DMS 273 (cell line): ENCODE measurements around the gene LYRM4.
A peak's percentile ranks its signal among the peaks of the same experiment; 100 is the strongest.

ENCODE experiments used
- DNase-seq: peaks from one replicate; lab custom pipeline; 2025; ENCODE audit not compliant: unreplicated experiment; lab: John Stamatoyannopoulos, UW

LYRM4 gene

GRCh38 chr6:5260661-5261544 lies at the start of gene LYRM4, which contains the start of gene FARS2:
TSS of gene LYRM4 (minus strand) at chr6:5260950. CDS start at chr6:5260733, 217 bp downstream.
TSS of gene FARS2 (plus strand) at chr6:5261513.
- peak; percentile 95 for DNase-seq

GRCh38 chr6:5308066-5308465 lies 47.3 kb upstream of the LYRM4 start:
- DNase-seq: no peak

- no peak for DNase-seq
Observed at GRCh38 chr6:5307058-5307457, 46.3 kb upstream of the LYRM4 start.

- no peak for DNase-seq
Observed at GRCh38 chr6:5305968-5306626, 45.3 kb upstream of the LYRM4 start.

GRCh38 chr6:5303682-5304081 lies 42.9 kb upstream of the LYRM4 start:
- DNase-seq: peak; percentile 78

GRCh38 chr6:5302995-5303622 lies 42.4 kb upstream of the LYRM4 start:
- peak; percentile 85 for DNase-seq

- DNase-seq: peak; percentile 56
Observed at GRCh38 chr6:5302220-5302946, 41.6 kb upstream of the LYRM4 start.

GRCh38 chr6:5300206-5300764 lies 39.5 kb upstream of the LYRM4 start:
- no peak for DNase-seq

GRCh38 chr6:5295623-5296022 lies 34.9 kb upstream of the LYRM4 start:
- no peak for DNase-seq

GRCh38 chr6:5294392-5295211 lies 33.9 kb upstream of the LYRM4 start:
- no peak for DNase-seq

GRCh38 chr6:5293692-5294091 lies 32.9 kb upstream of the LYRM4 start:
- no peak for DNase-seq

GRCh38 chr6:5292154-5292553 lies 31.4 kb upstream of the LYRM4 start:
- no peak for DNase-seq

GRCh38 chr6:5290500-5290899 lies 29.8 kb upstream of the LYRM4 start:
- DNase-seq: no peak

- DNase-seq: no peak
Observed at GRCh38 chr6:5290097-5290496, 29.3 kb upstream of the LYRM4 start.

- DNase-seq: no peak
Observed at GRCh38 chr6:5287966-5288297, 27.2 kb upstream of the LYRM4 start.

GRCh38 chr6:5287205-5287965 lies 26.6 kb upstream of the LYRM4 start:
- DNase-seq: peak; percentile 24

GRCh38 chr6:5286780-5287179 lies 26.0 kb upstream of the LYRM4 start:
- DNase-seq: no peak

- DNase-seq: no peak
Observed at GRCh38 chr6:5285526-5285925, 24.8 kb upstream of the LYRM4 start.

GRCh38 chr6:5285081-5285480 lies 24.3 kb upstream of the LYRM4 start:
- DNase-seq: no peak
